Thyroid gland (tissue), 4 donors: Measurements from ENCODE around the gene UBE2E2.

Experiments
- CTCF ChIP-seq, 6 experiments: fragments of 200-600 bp in 3 of 6; fragments of 450-650 bp in 3 of 6; sonication (generic) in 3 of 6; IDR thresholded peaks; one replicate each; pipeline ENCODE4 v1.5.1; 2016 to 2019; ENCODE audit warnings: antibody characterized with exemption in 6 of 6, mild to moderate bottlenecking in 2 of 6, inconsistent platforms in 1 of 6, moderate library complexity in 1 of 6
- POLR2A ChIP-seq, 2 donors: fragments of 450-650 bp; IDR thresholded peaks; one replicate each; pipeline ENCODE4 v1.6.1; 2017; ENCODE audit warnings: antibody characterized with exemption in 2 of 2, mild to moderate bottlenecking in 2 of 2, moderate library complexity in 1 of 2

GRCh38 chr3:23553353-23553752 is 350.2 kb downstream of the UBE2E2 start:
- TF ChIP-seq CTCF (IDR thresholded peaks at IDR 0.05): no peak
- no peak for TF ChIP-seq POLR2A (IDR thresholded peaks at IDR 0.05)
